HL-60/S4 treated with phorbol 12-myristate 13-acetate at 8.2 ng/mL for 4 days and 3 days (cell line): ENCODE results near the gene CCNI2.

ENCODE experiments used
- in situ Hi-C: fragments of 300-500 bp; cut with MboI; formaldehyde crosslinking; loops from 2 replicates; pipeline ENCODE4 v1.15.0; 2022; ENCODE audit warnings: low sequenced_read_pairs

Gene CCNI2

DNA sequence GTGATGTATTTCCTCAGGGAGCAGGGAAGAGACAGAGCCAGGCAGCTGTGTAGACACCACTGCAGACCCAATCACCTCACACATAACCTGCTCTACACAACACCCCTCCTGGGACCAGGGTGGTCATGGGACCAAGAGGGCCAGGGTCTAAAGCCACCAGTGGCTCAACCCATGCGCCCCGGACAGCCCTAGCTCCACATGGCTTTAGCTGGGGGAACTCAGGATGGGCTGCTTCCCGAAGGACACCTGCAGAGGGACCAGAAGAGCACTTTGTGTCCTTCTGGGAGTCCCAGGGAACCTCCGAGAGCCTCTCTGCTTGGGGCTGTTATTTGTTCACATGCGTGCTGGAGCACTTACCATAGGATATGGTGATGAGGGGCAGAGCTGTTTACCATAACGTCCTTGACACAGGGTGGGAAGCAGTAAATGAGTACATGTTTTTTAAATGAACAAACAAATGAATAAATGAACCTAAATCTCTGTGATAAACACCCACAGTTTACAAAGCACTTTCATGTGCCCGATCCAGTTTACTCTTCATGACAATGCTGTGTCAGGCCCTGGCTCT is 17.5 kb downstream of the CCNI2 start:
- in situ Hi-C loops = no loop called here

DNA sequence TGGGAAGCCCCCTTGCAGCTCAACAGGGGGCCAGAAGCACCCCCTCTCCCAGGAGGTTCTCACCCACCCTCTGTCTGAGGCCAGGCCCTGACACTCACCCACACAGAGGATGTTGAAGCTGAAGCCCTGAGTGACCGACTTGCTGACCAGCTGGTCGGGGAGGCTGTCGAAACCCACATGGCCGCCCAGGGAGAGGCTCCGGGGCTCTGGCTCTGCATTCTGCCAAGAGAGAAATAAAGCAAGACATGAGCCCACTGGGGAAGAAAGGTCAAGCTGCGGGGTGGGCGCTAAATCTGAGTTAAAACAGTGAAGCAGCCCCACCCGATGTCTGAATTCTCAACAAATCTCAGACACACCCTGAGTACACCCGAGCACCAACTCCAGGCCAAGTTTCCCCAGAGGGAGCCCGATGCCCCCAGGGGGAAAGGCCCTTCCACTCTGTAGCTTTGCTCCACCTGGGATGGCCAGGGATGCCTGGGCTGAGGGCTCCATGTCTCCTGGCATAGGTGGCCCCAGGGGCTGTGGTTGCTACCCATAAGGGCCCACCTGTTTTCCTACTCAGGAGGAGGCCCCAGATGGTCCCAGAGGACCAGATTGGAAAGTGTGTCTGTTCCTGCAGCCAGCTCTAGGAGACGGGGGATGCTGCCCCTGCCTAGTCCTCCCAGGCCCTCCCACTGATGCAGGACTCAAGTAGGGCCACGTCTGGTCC is 18.2 kb downstream of the CCNI2 start:
- in situ Hi-C loops = no loop called here

DNA sequence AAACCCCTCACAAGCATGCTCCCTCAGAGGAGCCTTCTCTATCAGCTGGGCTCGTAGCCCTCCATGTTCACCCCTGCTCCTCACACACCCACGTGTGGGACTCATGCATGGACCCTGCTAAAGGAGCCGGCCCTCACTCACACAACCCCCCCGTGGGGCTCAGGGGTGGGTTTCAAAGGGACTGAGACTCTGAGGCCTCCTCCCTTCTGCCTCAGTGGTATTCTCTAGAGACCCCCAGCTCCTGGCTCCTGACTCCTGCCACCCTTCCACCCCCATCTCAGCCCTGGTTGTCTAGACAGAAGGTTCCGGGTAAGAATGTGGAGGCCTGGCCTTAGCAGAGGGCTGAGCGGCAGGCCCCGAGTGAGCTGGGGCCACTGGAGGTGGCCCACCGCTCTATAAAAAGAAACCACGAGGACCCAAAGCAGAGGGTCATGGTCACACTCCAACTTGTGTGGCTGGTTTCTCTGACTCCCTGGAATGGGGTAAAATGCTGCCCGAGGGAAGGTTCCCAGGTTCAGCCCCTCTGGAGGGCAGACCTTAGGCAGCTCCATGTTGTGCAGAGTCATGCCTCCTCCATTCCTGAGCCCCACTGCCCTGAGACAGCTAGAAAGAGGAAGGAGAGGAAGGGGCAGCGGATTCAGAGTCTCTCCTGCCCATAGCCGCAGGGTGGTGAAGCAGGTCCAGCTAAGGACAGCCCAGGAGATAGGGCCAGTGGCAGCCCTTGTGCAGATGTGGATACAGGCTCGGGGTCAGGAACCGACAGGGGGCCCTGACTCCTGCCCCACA is 19.0 kb downstream of the CCNI2 start:
- in situ Hi-C loops = no loop called here

DNA sequence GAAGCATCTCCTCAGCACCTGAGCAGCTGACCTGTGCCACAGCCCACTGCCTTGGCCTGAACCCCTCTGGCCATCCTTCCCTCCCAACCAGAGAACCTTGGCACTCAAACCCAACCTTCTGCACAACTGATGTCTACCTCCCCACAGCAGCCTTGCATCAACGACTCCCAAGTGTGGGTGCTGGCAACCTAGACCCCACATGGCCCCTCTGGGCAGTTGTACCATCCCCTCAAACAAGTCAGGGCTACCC is 19.5 kb downstream of the CCNI2 start:
- in situ Hi-C loops = no loop called here

DNA sequence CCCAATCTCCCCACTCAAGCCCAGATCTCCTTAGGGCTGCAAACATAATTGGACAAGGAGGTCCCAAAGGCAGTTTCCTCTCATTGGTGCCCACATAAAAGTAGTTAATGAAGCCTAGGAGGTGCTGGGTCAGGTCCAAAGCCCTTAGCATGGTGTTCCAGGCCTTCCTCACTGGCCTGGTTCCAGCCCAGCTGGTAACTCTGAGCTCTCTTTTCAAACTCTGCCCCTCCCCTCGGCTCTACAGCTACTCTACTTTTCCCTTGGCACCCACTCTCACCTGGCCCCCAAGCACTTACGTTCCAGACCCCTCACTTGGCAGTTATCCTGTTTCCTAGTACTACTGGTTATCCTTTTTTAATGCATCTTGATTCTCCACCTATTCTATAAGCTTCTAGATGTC is 19.9 kb downstream of the CCNI2 start:
- in situ Hi-C loops = no loop called here

DNA sequence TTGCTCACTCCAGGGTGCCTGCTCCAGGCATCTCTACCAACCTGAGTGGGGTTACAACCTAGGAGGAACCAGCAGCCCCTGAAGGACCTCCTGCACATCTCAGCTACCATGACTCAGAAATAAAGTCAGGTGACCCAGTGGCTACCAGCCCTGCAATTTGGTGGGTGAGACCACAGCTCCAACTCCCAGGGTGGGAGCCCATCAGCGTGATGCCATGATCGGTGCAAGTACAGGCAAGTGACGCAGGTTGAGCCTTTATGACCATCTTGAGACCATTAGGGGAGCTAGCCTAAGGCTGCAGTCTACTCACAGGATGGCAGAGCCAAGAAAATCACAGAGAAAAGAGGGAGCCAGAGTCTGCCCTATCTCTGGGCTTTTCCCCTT is 21.3 kb downstream of the CCNI2 start:
- in situ Hi-C loops = no loop called here

- in situ Hi-C loops = no loop called here
These were observed 23.4 kb downstream of the CCNI2 start for GRCh38 chr5:132770476-132771159.

DNA sequence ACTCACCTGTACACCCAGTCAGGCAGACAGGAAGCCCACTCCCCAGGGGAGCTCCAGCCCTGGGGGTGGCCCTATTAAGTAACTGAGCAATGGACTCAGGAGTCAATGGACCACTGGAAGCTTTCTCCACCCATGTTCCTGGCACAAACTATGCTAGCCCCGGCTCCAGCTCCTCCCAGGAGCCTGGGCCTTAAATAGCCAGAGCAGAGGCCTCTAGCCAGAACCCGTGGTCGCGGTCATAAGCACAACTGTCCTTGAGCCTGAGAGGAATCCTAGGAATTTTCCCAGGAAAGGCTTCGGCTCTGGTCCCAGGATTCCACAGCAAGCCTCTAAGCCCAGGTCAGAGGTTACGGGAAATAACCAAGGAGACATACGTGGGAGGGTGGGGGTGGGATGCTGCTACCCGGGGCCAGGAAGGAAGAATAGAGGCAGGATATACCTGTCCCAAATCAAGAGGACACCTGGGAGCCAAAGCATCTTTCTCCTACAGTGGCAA is 24.3 kb downstream of the CCNI2 start:
- in situ Hi-C loops = no loop called here

DNA sequence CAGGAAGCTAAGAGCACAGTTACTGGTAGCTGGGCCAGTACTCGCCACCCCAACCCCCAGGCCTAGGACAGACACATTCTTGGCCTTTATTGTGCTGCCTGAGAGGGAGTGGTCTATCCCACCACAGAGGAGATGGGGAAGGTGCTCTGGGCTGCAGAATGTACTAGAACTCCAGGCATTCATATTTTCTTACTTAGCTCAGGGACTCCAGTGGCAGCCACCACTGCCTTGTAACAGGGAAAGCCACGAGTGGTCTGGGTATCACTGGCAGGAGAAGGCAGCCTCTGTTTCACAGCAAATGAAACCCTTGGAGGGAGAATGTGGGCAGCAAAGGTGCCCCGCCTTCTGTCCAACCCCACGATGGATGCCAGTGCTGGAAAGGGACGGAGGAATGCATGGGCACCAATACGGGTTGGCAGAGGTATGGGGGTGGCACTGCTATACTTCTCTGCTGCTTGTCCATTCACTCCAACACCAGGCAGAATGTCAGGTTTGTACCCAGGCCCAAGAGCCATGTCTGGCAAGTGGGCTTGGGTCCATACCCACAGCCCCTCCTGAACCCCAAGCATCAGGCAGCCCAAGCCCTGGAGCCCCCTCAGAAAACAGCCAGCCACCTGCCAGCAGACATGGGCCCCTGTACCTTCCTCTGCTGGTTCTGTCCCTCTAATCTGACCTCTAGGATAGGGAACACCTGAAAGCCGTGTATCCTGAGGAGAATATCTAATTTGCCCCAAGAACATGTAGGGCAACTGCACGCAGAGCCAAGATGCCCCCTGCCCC is 25.3 kb downstream of the CCNI2 start:
- in situ Hi-C loops = no loop called here

DNA sequence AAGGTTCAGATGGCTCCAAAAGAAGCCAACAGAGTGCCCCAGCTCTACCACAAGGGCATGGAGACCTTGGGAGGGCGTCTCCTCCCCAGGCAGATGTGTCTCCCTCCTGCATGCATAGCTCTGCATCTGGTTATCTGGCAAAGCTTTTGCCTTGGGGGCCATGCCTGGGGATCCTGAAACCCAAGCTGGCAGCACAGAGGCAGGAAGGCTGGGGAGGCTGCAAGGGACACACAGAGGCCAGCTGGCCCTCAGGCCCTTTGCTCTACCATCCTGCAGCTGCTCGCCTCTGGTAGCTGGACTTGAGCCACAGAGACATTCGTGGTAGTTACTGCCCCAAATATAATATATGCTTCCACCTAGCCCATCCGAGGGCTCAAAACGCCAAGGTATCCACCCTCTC is 25.9 kb downstream of the CCNI2 start:
- in situ Hi-C loops = no loop called here

GRCh38 chr5:132773601-132774355 is 26.6 kb downstream of the CCNI2 start:
- in situ Hi-C loops = no loop called here

DNA sequence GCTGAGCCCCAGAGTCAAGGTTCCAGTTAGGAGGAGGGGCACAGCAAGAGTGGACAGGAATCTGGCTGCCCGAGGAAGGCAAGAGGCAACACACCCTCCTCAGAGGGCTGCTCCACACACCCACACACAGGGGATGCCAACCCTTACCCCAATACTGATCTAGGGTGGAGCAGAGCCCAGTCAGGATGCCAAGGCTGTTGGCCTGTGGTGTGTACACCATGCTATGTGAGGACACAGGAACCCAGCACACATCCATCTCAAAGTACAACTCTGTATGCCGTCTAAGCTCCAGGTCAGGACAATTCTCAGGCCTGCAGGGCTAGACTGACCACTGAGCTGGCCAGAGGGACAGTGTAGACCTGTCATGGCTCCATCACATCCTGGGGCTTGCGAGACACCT is 27.2 kb downstream of the CCNI2 start:
- in situ Hi-C loops = no loop called here

DNA sequence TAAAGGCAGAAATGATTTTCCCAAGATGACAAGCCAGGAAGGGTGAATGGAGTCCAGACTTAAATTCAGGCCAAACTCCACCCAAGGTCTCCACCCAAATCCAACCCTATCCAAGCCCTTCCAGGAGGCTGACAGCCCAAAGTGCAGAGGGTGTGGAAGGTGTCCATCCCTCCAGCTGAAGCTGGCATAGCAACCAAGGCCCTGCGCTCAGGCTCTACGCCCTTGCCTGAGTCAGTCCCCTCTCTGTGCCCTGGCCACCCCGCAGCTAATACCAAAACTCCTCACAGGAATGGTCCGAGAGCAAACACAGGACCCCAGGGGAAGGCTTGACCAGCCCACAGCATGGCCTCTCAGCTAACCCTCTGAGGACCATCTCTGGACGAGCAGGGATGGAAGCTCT is 27.7 kb downstream of the CCNI2 start:
- in situ Hi-C loops = no loop called here

- in situ Hi-C loops = no loop called here
These were observed 28.3 kb downstream of the CCNI2 start for GRCh38 chr5:132775476-132775961.

- in situ Hi-C loops = no loop called here
These were observed 29.1 kb downstream of the CCNI2 start for GRCh38 chr5:132776131-132776937.

DNA sequence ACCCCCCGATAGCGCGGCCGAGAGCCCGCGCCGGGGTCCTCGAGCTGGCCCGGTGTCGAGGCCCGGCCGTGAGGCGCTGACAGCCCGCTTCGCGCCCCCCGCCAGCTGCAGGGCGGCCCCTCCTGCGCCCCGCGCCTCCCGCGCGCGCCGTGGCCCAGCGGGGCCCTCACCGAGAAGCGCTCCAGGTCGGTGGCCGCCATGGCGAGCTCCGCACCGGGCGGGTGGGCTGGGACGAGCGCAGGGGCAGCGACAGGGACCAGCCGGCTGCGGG is 29.6 kb downstream of the CCNI2 start:
- in situ Hi-C loops = no loop called here

DNA sequence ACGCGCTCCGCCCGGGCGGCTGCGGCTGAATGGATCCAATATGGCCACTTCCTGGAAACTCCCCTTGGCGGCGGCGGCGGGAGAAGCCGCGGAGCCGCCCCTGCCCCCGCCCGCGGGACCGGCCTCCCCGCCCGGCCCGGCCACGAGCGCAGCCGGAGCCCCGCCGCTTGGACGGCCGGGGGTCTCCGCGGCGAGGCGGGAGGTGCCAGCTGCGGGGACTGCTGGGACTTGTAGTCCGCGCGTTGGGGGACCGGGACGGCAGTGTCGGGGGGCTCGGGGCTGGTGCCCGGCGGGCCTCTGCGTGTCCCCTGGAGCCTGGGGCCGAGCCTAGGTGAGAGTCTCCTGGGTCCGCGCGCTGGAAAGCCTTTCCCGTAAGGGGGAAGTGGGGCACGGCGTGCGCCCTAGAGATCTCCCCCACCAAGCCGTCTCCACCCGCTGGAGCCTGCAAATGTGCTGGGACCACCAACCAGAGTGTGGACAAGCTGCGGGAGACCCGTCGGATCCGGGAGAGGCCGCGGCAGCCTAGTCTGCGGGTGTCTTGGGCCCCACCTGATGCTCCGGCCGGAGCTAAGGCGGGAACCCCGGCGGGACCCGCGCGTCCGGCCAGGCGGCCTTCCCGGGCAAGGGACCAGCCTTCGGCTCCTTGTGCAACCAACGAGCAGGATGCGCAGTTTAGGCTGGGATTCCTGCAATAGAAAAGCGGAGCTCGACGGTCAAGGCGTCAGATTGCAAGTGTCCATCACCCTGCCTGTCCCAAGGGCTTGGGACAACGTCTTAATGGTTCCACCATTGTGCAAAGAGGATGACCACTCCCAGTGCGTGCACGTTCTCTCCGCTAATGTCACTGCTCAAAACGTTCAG is 30.2 kb downstream of the CCNI2 start, which contains the start of gene SEPTIN8:
Gene SEPTIN8 (minus strand): TSS at position 31 of the 861 bp plus-strand sequence. CDS start 102 bp downstream, outside the sequence.
- in situ Hi-C loops = no loop called here

DNA sequence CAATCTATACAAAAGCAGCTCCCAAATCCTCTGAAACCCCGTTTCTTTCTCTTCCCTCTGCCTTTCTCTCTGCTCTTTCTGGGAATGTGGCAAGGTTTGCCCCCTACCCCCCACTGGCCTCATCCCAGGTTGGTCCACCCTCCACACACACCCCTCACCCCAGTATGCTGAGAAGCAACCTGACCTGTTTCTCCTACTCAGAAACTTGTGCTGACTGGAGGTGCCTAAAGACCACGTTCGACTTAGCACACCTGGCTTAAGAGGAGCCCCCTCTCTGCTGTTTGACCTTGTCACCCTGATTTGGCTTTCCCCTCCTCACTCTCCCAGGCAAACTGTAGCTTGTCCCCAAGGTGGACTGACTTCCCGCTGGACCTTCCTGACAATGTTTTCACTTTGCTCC is 30.9 kb downstream of the CCNI2 start:
- in situ Hi-C loops = no loop called here
